Liver (tissue), 9 donors: Measurements from ENCODE around the gene ABLIM1. TPM values are rescaled to one million over a fixed set of nuclear protein-coding genes. Genes with fewer than 3 reads are reported as not detected.

Experiments used
- DNase-seq: peaks from one replicate; pipeline ENCODE4 v3.0.0-alpha.2; 2017; ENCODE audit warnings: low spot score
- H3K27ac ChIP-seq, 2 donors: one replicate each; pipeline ENCODE4 v1.7.0; 2013; ENCODE audit warnings: inconsistent platforms in 2 of 2, low read length in 2 of 2, control low read depth in 1 of 2, low read depth in 1 of 2, mild to moderate bottlenecking in 1 of 2
- H3K27me3 ChIP-seq, 4 donors: one replicate each; pipeline versions ENCODE4 v1.6.1 to v1.7.0; 2013; ENCODE audit warnings: low read length in 3 of 4, inconsistent platforms in 1 of 4, mild to moderate bottlenecking in 1 of 4, moderate library complexity in 1 of 4; ENCODE audit not compliant: control insufficient read depth in 4 of 4, insufficient read depth in 4 of 4
- H3K36me3 ChIP-seq, 4 donors: one replicate each; pipeline versions ENCODE4 v1.6.1 to v1.7.0; 2013; ENCODE audit warnings: low read length in 3 of 4, mild to moderate bottlenecking in 3 of 4, low read depth in 1 of 4, moderate library complexity in 1 of 4; ENCODE audit not compliant: control insufficient read depth in 4 of 4, insufficient read depth in 3 of 4
- H3K4me1 ChIP-seq, 4 donors: one replicate each; pipeline versions ENCODE4 v1.6.1 to v1.7.0; 2013; ENCODE audit warnings: low read length in 3 of 4, mild to moderate bottlenecking in 3 of 4, moderate library complexity in 1 of 4; ENCODE audit not compliant: control insufficient read depth in 4 of 4, insufficient read depth in 4 of 4
- H3K4me3 ChIP-seq, 3 donors: one replicate each; pipeline versions ENCODE4 v1.6.1 to v1.7.0; 2013; ENCODE audit warnings: low read length in 3 of 3, control low read depth in 1 of 3, low read depth in 1 of 3, mild to moderate bottlenecking in 1 of 3
- H3K9ac ChIP-seq, 2 donors: one replicate each; pipeline ENCODE4 v1.7.0; 2013; ENCODE audit warnings: low read length in 2 of 2, mild to moderate bottlenecking in 2 of 2, moderate library complexity in 2 of 2, control low read depth in 1 of 2, low read depth in 1 of 2
- H3K9me3 ChIP-seq, 4 donors: one replicate each; pipeline versions ENCODE4 v1.6.1 to v1.7.0; 2013; ENCODE audit warnings: low read length in 3 of 4; ENCODE audit not compliant: control insufficient read depth in 4 of 4
- CTCF ChIP-seq: fragments of 150-350 bp; IDR thresholded peaks from 2 replicates; pipeline ENCODE4 v1.5.1; 2017; ENCODE audit warnings: improper control_type of control experiment, low read depth, low read length; ENCODE audit not compliant: missing input control
- EGR1 ChIP-seq, 2 donors: IDR thresholded peaks; 2 replicates each; pipeline ENCODE4 v1.6.1; 2016 to 2018; ENCODE audit warnings: antibody characterized with exemption in 2 of 2, low read depth in 2 of 2
- FOXA1 ChIP-seq: IDR thresholded peaks from 2 replicates; pipeline ENCODE4 v1.6.1; 2016; ENCODE audit warnings: antibody characterized with exemption
- FOXA2 ChIP-seq: IDR thresholded peaks from 2 replicates; pipeline ENCODE4 v1.6.1; 2016; ENCODE audit warnings: antibody characterized with exemption
- GABPA ChIP-seq, 2 donors: IDR thresholded peaks in 1 of 2; conservative IDR thresholded peaks in 1 of 2; 2 replicates each; pipeline ENCODE4 v1.6.1; 2016; ENCODE audit warnings: antibody characterized with exemption in 2 of 2, mild to moderate bottlenecking in 1 of 2, moderate library complexity in 1 of 2
- HNF4A ChIP-seq, 2 donors: conservative IDR thresholded peaks; 2 replicates each; pipeline ENCODE4 v1.6.1; 2016; ENCODE audit warnings: antibody characterized with exemption in 2 of 2, mild to moderate bottlenecking in 2 of 2
- HNF4G ChIP-seq: IDR thresholded peaks from 2 replicates; pipeline ENCODE4 v1.6.1; 2016; ENCODE audit warnings: antibody characterized with exemption
- NR2F2 ChIP-seq: IDR thresholded peaks from 2 replicates; pipeline ENCODE4 v1.6.1; 2016; ENCODE audit warnings: antibody characterized with exemption
- RAD21 ChIP-seq, 2 donors: IDR thresholded peaks; 2 replicates each; pipeline ENCODE4 v1.6.1; 2016; ENCODE audit warnings: antibody characterized with exemption in 2 of 2, mild to moderate bottlenecking in 2 of 2
- REST ChIP-seq: IDR thresholded peaks from 2 replicates; pipeline ENCODE4 v1.6.1; 2016; ENCODE audit warnings: antibody characterized with exemption, mild to moderate bottlenecking
- RXRA ChIP-seq, 2 donors: IDR thresholded peaks; 2 replicates each; pipeline ENCODE4 v1.6.1; 2017 to 2018; ENCODE audit warnings: antibody characterized with exemption in 2 of 2, mild to moderate bottlenecking in 1 of 2
- SP1 ChIP-seq: IDR thresholded peaks from 2 replicates; pipeline ENCODE4 v1.6.1; 2018; ENCODE audit warnings: antibody characterized with exemption, mild to moderate bottlenecking
- TAF1 ChIP-seq: conservative IDR thresholded peaks from 2 replicates; pipeline ENCODE4 v1.6.1; 2016; ENCODE audit warnings: antibody characterized with exemption, mild to moderate bottlenecking
- YY1 ChIP-seq: IDR thresholded peaks from 2 replicates; pipeline ENCODE4 v1.6.1; 2016; ENCODE audit warnings: antibody characterized with exemption, mild to moderate bottlenecking
- WGBS: extraction: QIAGEN DNeasy Blood & Tissue Kit; methylation state at CpG from one replicate; pipeline ENCODE4 v1.1.7; 2013; 5-methylcytosine and 5-hydroxymethylcytosine counted together
- polyA plus RNA-seq, 2 donors: library from polyadenylated mRNA; stranded (reverse) in 1 of 2; unstranded in 1 of 2; fragments of 200-250 nt in 1 of 2; fragments of >200 nt in 1 of 2; fragmentation: Nextera tagmentation in 1 of 2; extraction: Ambion mirVana in 1 of 2; gene quantifications; one replicate each; pipeline versions ENCODE4 v1.2.1 to v1.2.3, GENCODE V29; 2013 to 2015
- total RNA-seq, 2 donors: library from RNA; depleted of rRNA; stranded (reverse); fragments of >200 nt; gene quantifications; one replicate each; pipeline ENCODE4 v1.2.3, GENCODE V29; 2014
- TF ChIP-seq, protein P1 (sequence below): IDR thresholded peaks from 2 replicates; pipeline ENCODE4 v1.6.1; 2016; ENCODE audit warnings: antibody characterized with exemption
- donor health status: healthy.
- donor health status: healthy.
- donor health status: healthy.
- donor health status: healthy.
- donor health status: healthy.

ABLIM1 gene
- total and polyA plus RNA-seq, 4 donors, result 10.9 to 31.3 (median 13.1) TPM

DNA sequence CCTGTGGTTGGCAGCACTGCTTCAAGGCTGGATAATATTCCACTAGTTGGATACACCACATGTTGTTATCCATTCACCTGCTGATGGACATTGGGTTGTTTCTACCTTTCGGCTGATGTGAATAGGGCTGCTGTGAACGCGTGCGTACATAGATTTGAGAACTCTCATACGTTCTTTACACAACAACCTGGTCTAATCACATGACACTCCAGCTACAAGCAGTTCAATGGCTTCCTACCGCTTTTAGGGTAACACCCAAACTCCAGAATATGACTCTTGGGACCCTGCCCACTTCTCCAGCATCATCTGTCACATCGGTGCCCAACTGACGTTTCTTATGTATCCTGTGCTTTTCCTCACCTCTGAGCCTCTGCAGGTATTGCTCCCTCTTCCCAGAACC, 114.6 kb downstream of the ABLIM1 start (continued):
- TF ChIP-seq REST (no peak), RXRA (IDR thresholded peaks at IDR 0.05) (no peak), SP1 (no peak), NR2F2 (no peak), FOXA2 (no peak), EGR1 (IDR thresholded peaks at IDR 0.05; ENCODE audit: low read depth in 2 of 2) (no peak), HNF4A (conservative IDR thresholded peaks at IDR 0.05) (no peak), FOXA1 (no peak), HNF4G (no peak), RAD21 (IDR thresholded peaks at IDR 0.05) (no peak), YY1 (no peak)
- TF ChIP-seq, protein P1, sequence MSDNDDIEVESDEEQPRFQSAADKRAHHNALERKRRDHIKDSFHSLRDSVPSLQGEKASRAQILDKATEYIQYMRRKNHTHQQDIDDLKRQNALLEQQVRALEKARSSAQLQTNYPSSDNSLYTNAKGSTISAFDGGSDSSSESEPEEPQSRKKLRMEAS, result no peak

- Histone ChIP-seq H3K4me1 (no peaks in the 10 kb centered on the region), H3K4me3 (no peak overlapping the region), H3K9me3 (no peaks in the 10 kb centered on the region), H3K27me3 (no peaks in the 10 kb centered on the region), H3K36me3 (peaks cover 9 to 43% (median 16%) of the 10 kb centered on the region in 4 donors), H3K9ac (no peak overlapping the region), H3K27ac (no peak overlapping the region)
- TF ChIP-seq REST (no peak), TAF1 (no peak), NR2F2 (no peak), SP1 (no peak), RXRA (IDR thresholded peaks at IDR 0.05) (no peak), HNF4G (no peak)
- TF ChIP-seq, protein P1, result no peak
- no peak for DNase-seq
- WGBS, result 96% methylated on average over 2 of the region's 2 CpGs
Measured at GRCh38 chr10:114542373-114542772, 115.7 kb downstream of the ABLIM1 start.

- Histone ChIP-seq H3K36me3 (peaks cover 9 to 39% (median 14%) of the 10 kb centered on the region in 4 donors), H3K9ac (no peak overlapping the region), H3K27ac (no peak overlapping the region), H3K4me1 (no peaks in the 10 kb centered on the region), H3K4me3 (no peak overlapping the region), H3K27me3 (no peaks in the 10 kb centered on the region), H3K9me3 (no peaks in the 10 kb centered on the region)
- no peak for DNase-seq
- 87% methylated on average over 3 of the region's 3 CpGs for WGBS
- TF ChIP-seq REST (no peak), SP1 (no peak), HNF4A (conservative IDR thresholded peaks at IDR 0.05) (no peak), GABPA (IDR thresholded peaks at IDR 0.05 in 1 of 2, conservative IDR thresholded peaks at IDR 0.05 in 1 of 2) (no peak), HNF4G (no peak), CTCF (no peak)
Measured at GRCh38 chr10:114541797-114542160, 116.3 kb downstream of the ABLIM1 start.
